GM12878 (cell line): ENCODE data around the gene BBOF1. TPM values are rescaled to one million over a fixed set of nuclear protein-coding genes. Genes with fewer than 3 reads are reported as not detected.
"Not testable (repeated sequence)": the region's sequence is repeated elsewhere in the genome, so short reads cannot be mapped to it uniquely, and the experiment has no call there.

Source experiments
- ATAC-seq: fragments of 200-7000 bp; cut with Tn5 transposase; 3 replicates; pipeline ENCODE4 v1.9.1; 2020; ENCODE audit warnings: mild to moderate bottlenecking, moderate library complexity
- BruUV-seq: library from RNA; stranded (reverse); fragments of 400-500 nt; replicated peaks from 2 replicates; lab custom pipeline; 2021; lab: Mats Ljungman, UMichigan
- CTCF ChIA-PET: fragments of 300-600 bp; sonication (Branson Sonifier 250); formaldehyde crosslinking; extraction: SDS; loops from one replicate; lab custom pipeline; 2021; ENCODE audit warnings: inconsistent platforms; lab: Yijun Ruan, JAX
- POLR2A ChIA-PET: fragments of 350-600 bp; formaldehyde crosslinking; extraction: SDS; loops from one replicate; lab custom pipeline; 2021; ENCODE audit warnings: inconsistent platforms; lab: Charles Lee
- RAD21 ChIA-PET: fragments of 300-600 bp; sonication (Branson Sonifier 250); formaldehyde crosslinking; loops from one replicate; lab custom pipeline; 2023; ENCODE audit warnings: antibody characterized with exemption; ENCODE audit not compliant: unreplicated experiment; lab: Charles Lee
- SMC1A ChIA-PET: fragments of 300-600 bp; sonication (Branson Sonifier 250); formaldehyde crosslinking; loops from one replicate; lab custom pipeline; 2023; ENCODE audit not compliant: unreplicated experiment, uncharacterized antibody; lab: Charles Lee
- DNase-seq: peaks from one replicate; pipeline ENCODE4 v3.0.0-alpha.2; 2011; ENCODE audit warnings: low read depth, low spot score
- FAIRE-seq: peaks from 3 replicates; lab custom pipeline; 2011; peaks lifted over from hg19 to GRCh38; lab: Jason Lieb, UNC
- H2AFZ ChIP-seq: 2 replicates; pipeline ENCODE4 v1.6.0; 2011; ENCODE audit warnings: low read depth, low read length, control low read depth; ENCODE audit not compliant: control insufficient read depth
- H3K27ac ChIP-seq: 2 replicates; pipeline ENCODE4 v1.5.1; 2011; ENCODE audit warnings: control low read depth; ENCODE audit not compliant: control insufficient read depth, insufficient read depth
- H3K27me3 ChIP-seq, 2 experiments: replicated peaks in 1 of 2; 2 replicates each; pipeline versions ENCODE4 v1.6.0 to v1.6.1; 2011; ENCODE audit warnings: low read length in 1 of 2; ENCODE audit not compliant: control insufficient read depth in 2 of 2, insufficient read depth in 2 of 2
- H3K36me3 ChIP-seq, 2 experiments: 2 replicates each; pipeline ENCODE4 v1.5.1; 2011; ENCODE audit warnings: low read length in 1 of 2; ENCODE audit not compliant: control insufficient read depth in 2 of 2, insufficient read depth in 2 of 2
- H3K4me1 ChIP-seq: 2 replicates; pipeline ENCODE4 v1.6.1; 2011; ENCODE audit warnings: mild to moderate bottlenecking, low read length, moderate library complexity, mixed read lengths; ENCODE audit not compliant: control insufficient read depth, insufficient read depth
- H3K4me2 ChIP-seq: 2 replicates; pipeline ENCODE4 v1.6.0; 2011; ENCODE audit warnings: control low read depth; ENCODE audit not compliant: control insufficient read depth, insufficient read depth
- H3K4me3 ChIP-seq: fragments of 200-600 bp; sonication (generic); 2 replicates; pipeline ENCODE4 v1.5.1; 2016
- H3K79me2 ChIP-seq: 2 replicates; pipeline ENCODE4 v1.6.0; 2011; ENCODE audit warnings: low read length; ENCODE audit not compliant: control insufficient read depth, insufficient read depth
- H3K9ac ChIP-seq: 2 replicates; pipeline ENCODE4 v1.8.0; 2011; ENCODE audit warnings: low read length, control low read depth, mixed read lengths; ENCODE audit not compliant: control insufficient read depth, insufficient read depth
- H3K9me3 ChIP-seq: replicated peaks from 3 replicates; pipeline ENCODE4 v1.5.1; 2011; ENCODE audit warnings: mild to moderate bottlenecking, low read length; ENCODE audit not compliant: control insufficient read depth, insufficient read depth
- H4K20me1 ChIP-seq: 2 replicates; pipeline ENCODE4 v1.6.0; 2011; ENCODE audit not compliant: control insufficient read depth, insufficient read depth
- CTCF ChIP-seq, 3 experiments: IDR thresholded peaks in 2 of 3; conservative IDR thresholded peaks in 1 of 3; 2 replicates each; pipeline ENCODE4 v1.5.1; 2011; ENCODE audit warnings: low read depth in 3 of 3, low read length in 3 of 3, mild to moderate bottlenecking in 3 of 3, control low read depth in 2 of 3, moderate library complexity in 2 of 3, inconsistent platforms in 1 of 3, mixed read lengths in 1 of 3; ENCODE audit not compliant: control insufficient read depth in 2 of 3, insufficient read depth in 1 of 3; ENCODE audit errors: extremely low read depth in 1 of 3
- RAD21 ChIP-seq: IDR thresholded peaks from 2 replicates; pipeline ENCODE4 v1.6.1; 2011; ENCODE audit warnings: mild to moderate bottlenecking, low read depth, low read length, moderate library complexity; ENCODE audit not compliant: insufficient read depth
- SMC3 ChIP-seq: IDR thresholded peaks from 2 replicates; pipeline ENCODE4 v1.6.1; 2011; ENCODE audit warnings: low read length, improper control_type of control experiment, borderline replicate concordance
- WGBS: methylation state at CpG from one replicate; pipeline ENCODE4 v1.1.6; 2016; ENCODE audit warnings: low lambda C conversion rate; ENCODE audit not compliant: insufficient replicate concordance, insufficient coverage; ENCODE audit errors: missing lambda C conversion rate; 5-methylcytosine and 5-hydroxymethylcytosine counted together
- in situ Hi-C: fragments of 300-500 bp; cut with MboI; formaldehyde crosslinking; loops from 9 replicates; pipeline ENCODE4 v1.14.3; 2018; ENCODE audit warnings: mixed read lengths
- intact Hi-C: fragments of 100-400 bp; cut with micrococcal nuclease; formaldehyde crosslinking; loops from one replicate; pipeline ENCODE4 v1.14.2; 2022; ENCODE audit not compliant: unreplicated experiment
- polyA plus RNA-seq, 11 experiments: library from polyadenylated mRNA; depleted of rRNA in 4 of 11; unstranded in 6 of 11; stranded (reverse) in 5 of 11; fragments of >200 nt; fragmentation: Nextera tagmentation in 4 of 11; fragmentation: Illumina TruSeq in 1 of 11; extraction: Ambion mirVana in 4 of 11; extraction: Trizol in 1 of 11; gene quantifications; 1 replicate in 1 of 11; 2 replicates in 10 of 11; pipeline versions ENCODE4 v1.2.1 to v1.2.3, GENCODE V29; 2011 to 2016; ENCODE audit warnings: inconsistent platforms in 2 of 11, missing spikeins in 2 of 11, low read depth in 1 of 11
- small RNA-seq: library from RNA; depleted of rRNA; stranded (forward); fragments of <200 nt; gene quantifications from one replicate; pipeline ENCODE3, GENCODE V24; 2014
- total RNA-seq, 4 experiments: library from RNA; depleted of rRNA in 3 of 4; stranded (reverse); fragments of >200 nt in 3 of 4; fragmentation: Illumina TruSeq in 1 of 4; extraction: Trizol in 1 of 4; gene quantifications; 2 replicates each; pipeline versions ENCODE4 v1.2.1 to v1.2.3, GENCODE V29; 2013 to 2021

BBOF1 gene
- total and polyA plus RNA-seq, 10 of the 15 experiments (the other 5 are each of a cell fraction or from before 2014, with no cell fraction given) = 0.50 to 2.6 (median 0.79) TPM

GRCh38 chr14:74111395-74112216 is 92.5 kb downstream of the BBOF1 start:
- H3K4me1 ChIP-seq, H4K20me1 ChIP-seq, in situ Hi-C loops: not testable (repeated sequence)
- RAD21 ChIA-PET = interaction anchor here (0.6 to 1.1 kb wide), 3 partner anchors 87 to 1049 kb away, joined by 3 to 4 read pairs (median 3); no protein-coding TSS in a partner anchor
- TF ChIP-seq SMC3 = peak; percentile 46; the same call in 1 of the 2 replicates
- TF ChIP-seq RAD21 = peak; percentile 81
- TF ChIP-seq CTCF (IDR thresholded peaks at IDR 0.05 in 2 of 3, conservative IDR thresholded peaks at IDR 0.05 in 1 of 3; ENCODE audit: control insufficient read depth in 2 of 3, extremely low read depth in 1 of 3, insufficient read depth in 1 of 3, low read depth in 3 of 3, low read length in 3 of 3) = peak; percentile 36 to 68 (median 49); a peak in 4 of 6 replicates
- TF ChIP-seq, all 136 proteins: peak for 3; not testable (repeated sequence) for 133
- H3K79me2 ChIP-seq, H3K27me3 ChIP-seq, H3K36me3 ChIP-seq, H2AFZ ChIP-seq, H3K4me3 ChIP-seq, DNase-seq, H3K4me2 ChIP-seq, FAIRE-seq, H3K9ac ChIP-seq, BruUV-seq, H3K9me3 ChIP-seq, H3K27ac ChIP-seq: not testable (repeated sequence)
- CTCF ChIA-PET = interaction anchor here (0.6 to 2.5 kb wide), 25 partner anchors 9 to 1687 kb away, joined by 3 to 15 read pairs (median 5); no protein-coding TSS in a partner anchor
- POLR2A ChIA-PET = interaction anchor here (0.6 to 0.7 kb wide), 2 partner anchors 19 to 28 kb away, joined by 3 to 7 read pairs; no protein-coding TSS in a partner anchor
- SMC1A ChIA-PET = interaction anchor here (0.6 to 1.7 kb wide), 5 partner anchors 9 to 371 kb away, joined by 3 to 6 read pairs (median 3); no protein-coding TSS in a partner anchor
- peak; percentile 84 for ATAC-seq
- intact Hi-C loops = loop anchor here (1.0 kb wide), 1 partner anchor 140 kb away; no protein-coding TSS in a partner anchor
- WGBS = 97% methylated on average over 13 of the region's 13 CpGs

Small RNA genes within 50 kb of the gene (small RNA-seq; reads per million reads assigned to genes)
- not detected for gene AC005480.2

Other genes starting within 250 kb of the BBOF1 start
Only the 7 nearest of the 8 such genes appear.
- gene PTGR2, start 167.5 kb upstream of the BBOF1 start, total RNA-seq (2014; rRNA removed) = 4.2 and 5.9 TPM in 2 replicates
- 8.5 and 10.0 TPM in 2 replicates for gene PTGR2, start 167.5 kb upstream of the BBOF1 start, total RNA-seq (2014; rRNA removed; fragmentation: Illumina TruSeq; extraction: Trizol)
- 5.3 and 6.1 TPM in 2 replicates for gene PTGR2, start 167.5 kb upstream of the BBOF1 start, total RNA-seq (2021)
- gene PTGR2, start 167.5 kb upstream of the BBOF1 start, polyA plus RNA-seq (2011; rRNA removed) = 3.3 and 5.6 TPM in 2 replicates
- 11.8 and 12.8 TPM in 2 replicates for gene PTGR2, start 167.5 kb upstream of the BBOF1 start, polyA plus RNA-seq (2014; fragmentation: Illumina TruSeq; extraction: Trizol)
- 1 to 10 TPM; 8.9 to 9.6 TPM for gene PTGR2, start 167.5 kb upstream of the BBOF1 start, polyA plus RNA-seq (2014; fragmentation: Nextera tagmentation; extraction: Ambion mirVana)
- 5.5 and 8.0 TPM in 2 replicates for gene PTGR2, start 167.5 kb upstream of the BBOF1 start, polyA plus RNA-seq (2014; rRNA removed)
- gene PTGR2, start 167.5 kb upstream of the BBOF1 start, polyA plus RNA-seq (2016; fragmentation: Nextera tagmentation; extraction: Ambion mirVana) = 1 to 10 TPM; 7.6 to 9.7 TPM
- gene ZNF410, start 132.5 kb upstream of the BBOF1 start, total RNA-seq (2014; rRNA removed) = 50.7 and 54.7 TPM in 2 replicates
- 43.0 and 44.3 TPM in 2 replicates for gene ZNF410, start 132.5 kb upstream of the BBOF1 start, total RNA-seq (2014; rRNA removed; fragmentation: Illumina TruSeq; extraction: Trizol)
- gene ZNF410, start 132.5 kb upstream of the BBOF1 start, total RNA-seq (2021) = 32.1 and 33.9 TPM in 2 replicates
- gene ZNF410, start 132.5 kb upstream of the BBOF1 start, polyA plus RNA-seq (2011; rRNA removed) = 41.7 and 49.3 TPM in 2 replicates
- gene ZNF410, start 132.5 kb upstream of the BBOF1 start, polyA plus RNA-seq (2014; fragmentation: Illumina TruSeq; extraction: Trizol) = 41.7 and 45.5 TPM in 2 replicates
- 10 to 100 TPM; 51.2 to 56.6 TPM for gene ZNF410, start 132.5 kb upstream of the BBOF1 start, polyA plus RNA-seq (2014; fragmentation: Nextera tagmentation; extraction: Ambion mirVana)
- 30.1 and 31.2 TPM in 2 replicates for gene ZNF410, start 132.5 kb upstream of the BBOF1 start, polyA plus RNA-seq (2014; rRNA removed)
- 10 to 100 TPM; 51.2 to 52.9 TPM for gene ZNF410, start 132.5 kb upstream of the BBOF1 start, polyA plus RNA-seq (2016; fragmentation: Nextera tagmentation; extraction: Ambion mirVana)
- gene FAM161B, start 69.3 kb upstream of the BBOF1 start, total RNA-seq (2014; rRNA removed) = 0.73 and 1.2 TPM in 2 replicates
- gene FAM161B, start 69.3 kb upstream of the BBOF1 start, total RNA-seq (2014; rRNA removed; fragmentation: Illumina TruSeq; extraction: Trizol) = 0.78 and 0.85 TPM in 2 replicates
- gene FAM161B, start 69.3 kb upstream of the BBOF1 start, total RNA-seq (2021) = 0.87 and 1.0 TPM in 2 replicates
- gene FAM161B, start 69.3 kb upstream of the BBOF1 start, polyA plus RNA-seq (2011; rRNA removed) = 0.75 TPM in 2 replicates
- 1.00 and 1.0 TPM in 2 replicates for gene FAM161B, start 69.3 kb upstream of the BBOF1 start, polyA plus RNA-seq (2014; fragmentation: Illumina TruSeq; extraction: Trizol)
- under 1 TPM; 0.33 to 0.34 TPM for gene FAM161B, start 69.3 kb upstream of the BBOF1 start, polyA plus RNA-seq (2014; fragmentation: Nextera tagmentation; extraction: Ambion mirVana)
- 0.66 and 0.94 TPM in 2 replicates for gene FAM161B, start 69.3 kb upstream of the BBOF1 start, polyA plus RNA-seq (2014; rRNA removed)
- 1 to 10 TPM; 1.1 to 1.2 TPM for gene FAM161B, start 69.3 kb upstream of the BBOF1 start, polyA plus RNA-seq (2016; fragmentation: Nextera tagmentation; extraction: Ambion mirVana)
- gene COQ6, start 69.0 kb upstream of the BBOF1 start, total RNA-seq (2014; rRNA removed) = 21.7 and 24.6 TPM in 2 replicates
- gene COQ6, start 69.0 kb upstream of the BBOF1 start, total RNA-seq (2014; rRNA removed; fragmentation: Illumina TruSeq; extraction: Trizol) = 12.1 and 12.3 TPM in 2 replicates
- gene COQ6, start 69.0 kb upstream of the BBOF1 start, total RNA-seq (2021) = 15.7 and 16.0 TPM in 2 replicates
- 32.2 and 35.8 TPM in 2 replicates for gene COQ6, start 69.0 kb upstream of the BBOF1 start, polyA plus RNA-seq (2011; rRNA removed)
- gene COQ6, start 69.0 kb upstream of the BBOF1 start, polyA plus RNA-seq (2014; fragmentation: Illumina TruSeq; extraction: Trizol) = 15.9 and 18.8 TPM in 2 replicates
- 10 to 100 TPM in 1 of 2 experiments, 1 to 10 TPM in 1; 5.4 to 10.8 TPM for gene COQ6, start 69.0 kb upstream of the BBOF1 start, polyA plus RNA-seq (2014; fragmentation: Nextera tagmentation; extraction: Ambion mirVana)
- gene COQ6, start 69.0 kb upstream of the BBOF1 start, polyA plus RNA-seq (2014; rRNA removed) = 19.5 and 21.1 TPM in 2 replicates
- gene COQ6, start 69.0 kb upstream of the BBOF1 start, polyA plus RNA-seq (2016; fragmentation: Nextera tagmentation; extraction: Ambion mirVana) = 10 to 100 TPM; 42.8 to 45.5 TPM
- gene ENTPD5, start 61 bp upstream of the BBOF1 start, total RNA-seq (2014; rRNA removed) = 7.3 and 7.9 TPM in 2 replicates
- 7.0 and 7.4 TPM in 2 replicates for gene ENTPD5, start 61 bp upstream of the BBOF1 start, total RNA-seq (2014; rRNA removed; fragmentation: Illumina TruSeq; extraction: Trizol)
- gene ENTPD5, start 61 bp upstream of the BBOF1 start, total RNA-seq (2021) = 9.9 and 11.4 TPM in 2 replicates
- 8.8 and 10.0 TPM in 2 replicates for gene ENTPD5, start 61 bp upstream of the BBOF1 start, polyA plus RNA-seq (2011; rRNA removed)
- gene ENTPD5, start 61 bp upstream of the BBOF1 start, polyA plus RNA-seq (2014; fragmentation: Illumina TruSeq; extraction: Trizol) = 8.6 and 10.9 TPM in 2 replicates
- gene ENTPD5, start 61 bp upstream of the BBOF1 start, polyA plus RNA-seq (2014; fragmentation: Nextera tagmentation; extraction: Ambion mirVana) = 1 to 10 TPM; 2.4 TPM
- gene ENTPD5, start 61 bp upstream of the BBOF1 start, polyA plus RNA-seq (2014; rRNA removed) = 7.0 TPM in 2 replicates
- 1 to 10 TPM; 7.2 to 8.4 TPM for gene ENTPD5, start 61 bp upstream of the BBOF1 start, polyA plus RNA-seq (2016; fragmentation: Nextera tagmentation; extraction: Ambion mirVana)
- gene ALDH6A1, start 65.1 kb downstream of the BBOF1 start, total RNA-seq (2014; rRNA removed) = 7.9 and 10.2 TPM in 2 replicates
- 8.6 and 10.0 TPM in 2 replicates for gene ALDH6A1, start 65.1 kb downstream of the BBOF1 start, total RNA-seq (2014; rRNA removed; fragmentation: Illumina TruSeq; extraction: Trizol)
- gene ALDH6A1, start 65.1 kb downstream of the BBOF1 start, total RNA-seq (2021) = 13.1 and 13.6 TPM in 2 replicates
- gene ALDH6A1, start 65.1 kb downstream of the BBOF1 start, polyA plus RNA-seq (2011; rRNA removed) = 13.8 and 17.5 TPM in 2 replicates
- 7.6 and 9.0 TPM in 2 replicates for gene ALDH6A1, start 65.1 kb downstream of the BBOF1 start, polyA plus RNA-seq (2014; fragmentation: Illumina TruSeq; extraction: Trizol)
- 1 to 10 TPM; 6.3 to 9.9 TPM for gene ALDH6A1, start 65.1 kb downstream of the BBOF1 start, polyA plus RNA-seq (2014; fragmentation: Nextera tagmentation; extraction: Ambion mirVana)
- gene ALDH6A1, start 65.1 kb downstream of the BBOF1 start, polyA plus RNA-seq (2014; rRNA removed) = 9.7 and 10.5 TPM in 2 replicates
- gene ALDH6A1, start 65.1 kb downstream of the BBOF1 start, polyA plus RNA-seq (2016; fragmentation: Nextera tagmentation; extraction: Ambion mirVana) = 10 to 100 TPM; 22.0 to 23.4 TPM
- gene LIN52, start 65.6 kb downstream of the BBOF1 start, total RNA-seq (2014; rRNA removed) = 18.2 and 19.3 TPM in 2 replicates
- gene LIN52, start 65.6 kb downstream of the BBOF1 start, total RNA-seq (2014; rRNA removed; fragmentation: Illumina TruSeq; extraction: Trizol) = 18.3 and 19.8 TPM in 2 replicates
- 10.4 and 13.3 TPM in 2 replicates for gene LIN52, start 65.6 kb downstream of the BBOF1 start, total RNA-seq (2021)
- gene LIN52, start 65.6 kb downstream of the BBOF1 start, polyA plus RNA-seq (2011; rRNA removed) = 18.8 and 25.6 TPM in 2 replicates
- gene LIN52, start 65.6 kb downstream of the BBOF1 start, polyA plus RNA-seq (2014; fragmentation: Illumina TruSeq; extraction: Trizol) = 23.7 and 26.2 TPM in 2 replicates
- gene LIN52, start 65.6 kb downstream of the BBOF1 start, polyA plus RNA-seq (2014; fragmentation: Nextera tagmentation; extraction: Ambion mirVana) = 10 to 100 TPM; 19.0 to 21.4 TPM
- 18.5 and 20.0 TPM in 2 replicates for gene LIN52, start 65.6 kb downstream of the BBOF1 start, polyA plus RNA-seq (2014; rRNA removed)
- 10 to 100 TPM; 28.5 to 30.9 TPM for gene LIN52, start 65.6 kb downstream of the BBOF1 start, polyA plus RNA-seq (2016; fragmentation: Nextera tagmentation; extraction: Ambion mirVana)